IMR-90 (cell line): ENCODE results near the gene PIPOX. TPM values are rescaled to one million over a fixed set of nuclear protein-coding genes. Genes with fewer than 3 reads are reported as not detected.

ENCODE experiments used
- ATAC-seq: fragments of 200-7000 bp; cut with Tn5 transposase; 2 replicates; pipeline ENCODE4 v1.9.1; 2020; ENCODE audit warnings: low read depth, mild to moderate bottlenecking, moderate library complexity
- BruUV-seq: library from RNA; stranded (reverse); fragments of 400-500 nt; replicated peaks from 2 replicates; lab custom pipeline; 2021; lab: Mats Ljungman, UMichigan
- CTCF ChIA-PET: fragments of 300-600 bp; formaldehyde crosslinking; extraction: SDS; loops from one replicate; lab custom pipeline; 2021; ENCODE audit warnings: antibody characterized with exemption; lab: Yijun Ruan, JAX
- POLR2A ChIA-PET: fragments of 300-600 bp; sonication (Branson Sonifier 250); formaldehyde crosslinking; loops from one replicate; lab custom pipeline; 2022; ENCODE audit warnings: antibody characterized with exemption; ENCODE audit not compliant: unreplicated experiment; lab: Charles Lee
- DNase-seq: peaks from one replicate; pipeline ENCODE4 v3.0.0; 2013
- H2AFZ ChIP-seq: replicated peaks from 2 replicates; pipeline ENCODE3; 2013; ENCODE audit warnings: low read length, mild to moderate bottlenecking; ENCODE audit not compliant: poor library complexity
- H2AK5ac ChIP-seq: 2 replicates; pipeline ENCODE4 v1.6.1; 2013; ENCODE audit warnings: low read depth, low read length, inconsistent platforms
- H2AK9ac ChIP-seq: replicated peaks from 2 replicates; pipeline ENCODE3; 2013; ENCODE audit warnings: mild to moderate bottlenecking, low read depth, low read length, moderate library complexity; ENCODE audit not compliant: poor library complexity
- H2BK120ac ChIP-seq: 2 replicates; pipeline ENCODE4 v1.6.1; 2013; ENCODE audit warnings: low read depth, low read length, inconsistent platforms
- H2BK15ac ChIP-seq: 3 replicates; pipeline ENCODE4 v1.6.1; 2013; ENCODE audit warnings: low read depth, low read length, inconsistent platforms
- H2BK20ac ChIP-seq: 2 replicates; pipeline ENCODE4 v1.6.1; 2013; ENCODE audit warnings: low read depth, mild to moderate bottlenecking, inconsistent platforms, low read length, moderate library complexity
- H2BK5ac ChIP-seq: 2 replicates; pipeline ENCODE4 v1.6.1; 2013; ENCODE audit warnings: mild to moderate bottlenecking, low read depth, low read length, inconsistent platforms; ENCODE audit not compliant: poor library complexity, severe bottlenecking
- H3K14ac ChIP-seq: replicated peaks from 2 replicates; pipeline ENCODE4 v1.6.1; 2013; ENCODE audit warnings: low read depth, low read length, inconsistent platforms
- H3K18ac ChIP-seq: 2 replicates; pipeline ENCODE4 v1.6.1; 2013; ENCODE audit warnings: low read depth, low read length, control low read depth
- H3K23ac ChIP-seq: 2 replicates; pipeline ENCODE4 v1.6.1; 2013; ENCODE audit warnings: low read depth, low read length, inconsistent platforms
- H3K27ac ChIP-seq: 2 replicates; pipeline ENCODE4 v1.5.1; 2013; ENCODE audit warnings: mild to moderate bottlenecking, control low read depth, low read length; ENCODE audit not compliant: insufficient read depth
- H3K27me3 ChIP-seq: 2 replicates; pipeline ENCODE4 v1.6.1; 2013; ENCODE audit warnings: low read length; ENCODE audit not compliant: control insufficient read depth, insufficient read depth
- H3K36me3 ChIP-seq: 2 replicates; pipeline ENCODE4 v1.6.1; 2013; ENCODE audit warnings: low read length, mixed read lengths; ENCODE audit not compliant: control insufficient read depth, insufficient read depth
- H3K4ac ChIP-seq: 2 replicates; pipeline ENCODE4 v1.6.1; 2013; ENCODE audit warnings: low read depth, low read length, inconsistent platforms
- H3K4me1 ChIP-seq: 2 replicates; pipeline ENCODE4 v1.6.1; 2013; ENCODE audit warnings: low read length, mixed read lengths; ENCODE audit not compliant: control insufficient read depth, insufficient read depth
- H3K4me2 ChIP-seq: 2 replicates; pipeline ENCODE4 v1.6.1; 2013; ENCODE audit warnings: low read depth, mild to moderate bottlenecking, control low read depth, low read length, moderate library complexity
- H3K4me3 ChIP-seq: 2 replicates; pipeline ENCODE4 v1.5.1; 2013; ENCODE audit warnings: low read depth, mild to moderate bottlenecking, control low read depth, low read length, moderate library complexity; ENCODE audit not compliant: insufficient read depth
- H3K56ac ChIP-seq: 2 replicates; pipeline ENCODE4 v1.6.1; 2013; ENCODE audit warnings: low read length, inconsistent platforms; ENCODE audit not compliant: insufficient read depth; ENCODE audit errors: extremely low read depth
- H3K79me1 ChIP-seq, 2 experiments: 2 replicates each; pipeline ENCODE4 v1.6.1; 2013; ENCODE audit warnings: low read length in 2 of 2, inconsistent platforms in 1 of 2, low read depth in 1 of 2
- H3K9ac ChIP-seq: 2 replicates; pipeline ENCODE4 v1.6.1; 2013; ENCODE audit warnings: low read depth, low read length, control low read depth
- H3K9me1 ChIP-seq: 2 replicates; pipeline ENCODE4 v1.6.1; 2013; ENCODE audit warnings: low read length, inconsistent platforms; ENCODE audit not compliant: insufficient read depth
- H3K9me3 ChIP-seq: 2 replicates; pipeline ENCODE4 v1.6.1; 2013; ENCODE audit warnings: low read length; ENCODE audit not compliant: control insufficient read depth, insufficient read depth
- H4K20me1 ChIP-seq: 2 replicates; pipeline ENCODE4 v1.6.1; 2013; ENCODE audit warnings: low read length, inconsistent platforms; ENCODE audit not compliant: insufficient read depth
- H4K5ac ChIP-seq: 2 replicates; pipeline ENCODE4 v1.6.1; 2013; ENCODE audit warnings: mild to moderate bottlenecking, low read depth, low read length, control low read depth
- H4K8ac ChIP-seq, 2 experiments: 2 replicates each; pipeline ENCODE4 v1.6.1; 2013; ENCODE audit warnings: low read depth in 2 of 2, low read length in 2 of 2, control low read depth in 1 of 2, inconsistent platforms in 1 of 2
- H4K91ac ChIP-seq: 2 replicates; pipeline ENCODE4 v1.6.1; 2013; ENCODE audit warnings: low read depth, low read length, inconsistent platforms; ENCODE audit not compliant: insufficient read depth
- USF2 ChIP-seq: fragments of 150-350 bp; IDR thresholded peaks from 2 replicates; pipeline ENCODE4 v1.6.1; 2017; ENCODE audit warnings: mild to moderate bottlenecking, antibody characterized with exemption, low read length, low read depth
- WGBS, 2 experiments: methylation state at CpG; one replicate each; pipeline versions ENCODE4 v1.1.5 to v1.1.7; 2013; ENCODE audit warnings: missing lambda C conversion rate in 2 of 2; ENCODE audit not compliant: insufficient read length in 1 of 2; ENCODE audit errors: extremely low coverage in 2 of 2; 5-methylcytosine and 5-hydroxymethylcytosine counted together
- dilution Hi-C: fragments of 300-500 bp; cut with HindIII; formaldehyde crosslinking; loops from one replicate; pipeline ENCODE4 v1.14.3; 2018; ENCODE audit warnings: low sequenced_read_pairs; ENCODE audit not compliant: unreplicated experiment
- in situ Hi-C: fragments of 300-500 bp; cut with MboI; formaldehyde crosslinking; loops from 3 replicates; pipeline ENCODE4 v1.14.3; 2019; ENCODE audit warnings: low sequenced_read_pairs, inconsistent platforms, mixed read lengths
- intact Hi-C: fragments of 100-400 bp; cut with micrococcal nuclease; formaldehyde crosslinking; loops from 2 replicates; pipeline ENCODE4 v1.10.0; 2022
- polyA plus RNA-seq, 3 experiments: library from polyadenylated mRNA; depleted of rRNA; stranded (reverse); fragments of >200 nt; gene quantifications; 2 replicates each; pipeline ENCODE4 v1.2.3, GENCODE V29; 2012; ENCODE audit warnings: low replicate concordance in 1 of 3
- total RNA-seq: library from RNA; depleted of rRNA; stranded (reverse); fragments of >200 nt; gene quantifications from 2 replicates; pipeline ENCODE4 v1.2.3, GENCODE V29; 2012
- TF ChIP-seq, protein P1 (sequence below): conservative IDR thresholded peaks from 2 replicates; pipeline ENCODE4 v1.5.1; 2012; ENCODE audit warnings: mild to moderate bottlenecking, low read depth, low read length, improper control_type of control experiment

PIPOX gene
- total and polyA plus RNA-seq, 2 of the 4 experiments (the other 2 are of a cell fraction), result 0.43 to 1.3 TPM

- no peak overlapping the region for H2BK5ac ChIP-seq
- no peak overlapping the region for H2BK15ac ChIP-seq
- H3K9me3 ChIP-seq, result no peaks in the 10 kb centered on the region
- H3K4me3 ChIP-seq, result no peak overlapping the region
- H3K14ac ChIP-seq, result no peak overlapping the region
- no peak overlapping the region for H2AK9ac ChIP-seq
- H3K27me3 ChIP-seq, result peaks cover 30% of the 10 kb centered on the region
- no peak overlapping the region for H4K5ac ChIP-seq
- ChIA-PET POLR2A (no interaction called here), CTCF (no interaction called here)
- in situ Hi-C loops, result no loop called here
- no peak overlapping the region for H3K23ac ChIP-seq
- H2AK5ac ChIP-seq, result no peak overlapping the region
- H3K79me1 ChIP-seq, result no peaks in the 10 kb centered on the region
- no peak overlapping the region for H3K18ac ChIP-seq
- H3K27ac ChIP-seq, result no peak overlapping the region
- H3K36me3 ChIP-seq, result peaks cover 3% of the 10 kb centered on the region; the same call in 1 of the 2 replicates
- intact Hi-C loops, result loop anchor here (5.0 kb wide), 1 partner anchor 47 kb away; no protein-coding TSS in a partner anchor
- no TSS peak for BruUV-seq
- ATAC-seq, result peak; percentile 64
- TF ChIP-seq, protein P1, sequence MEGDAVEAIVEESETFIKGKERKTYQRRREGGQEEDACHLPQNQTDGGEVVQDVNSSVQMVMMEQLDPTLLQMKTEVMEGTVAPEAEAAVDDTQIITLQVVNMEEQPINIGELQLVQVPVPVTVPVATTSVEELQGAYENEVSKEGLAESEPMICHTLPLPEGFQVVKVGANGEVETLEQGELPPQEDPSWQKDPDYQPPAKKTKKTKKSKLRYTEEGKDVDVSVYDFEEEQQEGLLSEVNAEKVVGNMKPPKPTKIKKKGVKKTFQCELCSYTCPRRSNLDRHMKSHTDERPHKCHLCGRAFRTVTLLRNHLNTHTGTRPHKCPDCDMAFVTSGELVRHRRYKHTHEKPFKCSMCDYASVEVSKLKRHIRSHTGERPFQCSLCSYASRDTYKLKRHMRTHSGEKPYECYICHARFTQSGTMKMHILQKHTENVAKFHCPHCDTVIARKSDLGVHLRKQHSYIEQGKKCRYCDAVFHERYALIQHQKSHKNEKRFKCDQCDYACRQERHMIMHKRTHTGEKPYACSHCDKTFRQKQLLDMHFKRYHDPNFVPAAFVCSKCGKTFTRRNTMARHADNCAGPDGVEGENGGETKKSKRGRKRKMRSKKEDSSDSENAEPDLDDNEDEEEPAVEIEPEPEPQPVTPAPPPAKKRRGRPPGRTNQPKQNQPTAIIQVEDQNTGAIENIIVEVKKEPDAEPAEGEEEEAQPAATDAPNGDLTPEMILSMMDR, result no peak
- peak; percentile 59 for TF ChIP-seq USF2
- DNase-seq, result peak; percentile 9
- no peaks in the 10 kb centered on the region; the same call in 1 of the 2 replicates for H4K20me1 ChIP-seq
- H3K4me2 ChIP-seq, result no peak overlapping the region
- no peak overlapping the region for H2AFZ ChIP-seq
- H2BK120ac ChIP-seq, result no peak overlapping the region
- no peak overlapping the region for H3K9ac ChIP-seq
- no peaks in the 10 kb centered on the region for H3K4me1 ChIP-seq
- no peak overlapping the region for H2BK20ac ChIP-seq
- no peak overlapping the region for H4K91ac ChIP-seq
- no peak overlapping the region for H3K56ac ChIP-seq
- dilution Hi-C loops, result no loop called here
- H4K8ac ChIP-seq, result no peak overlapping the region
- no peak overlapping the region for H3K4ac ChIP-seq
- H3K9me1 ChIP-seq, result no peaks in the 10 kb centered on the region
- 9% methylated on average over 4 of the region's 19 CpGs; no CpG with 5 or more reads in 1 of the 2 experiments for WGBS, 2 experiments
Measured at GRCh38 chr17:29069526-29070041, 26.6 kb downstream of the PIPOX start.
